GM12878 (cell line): Measurements from ENCODE around the gene DNAJC12. TPM values are rescaled to one million over a fixed set of nuclear protein-coding genes. Genes with fewer than 3 reads are reported as not detected.
A peak's percentile ranks its signal among the peaks of the same experiment; 100 is the strongest.

Source experiments
- BHLHE40 ChIP-seq, 2 experiments: fragments of 450-650 bp in 1 of 2; IDR thresholded peaks; 2 replicates each; pipeline ENCODE4 v1.6.1; 2011 to 2017; ENCODE audit warnings: low read depth in 2 of 2, borderline replicate concordance in 1 of 2, improper control_type of control experiment in 1 of 2, low read length in 1 of 2, mild to moderate bottlenecking in 1 of 2
- BRCA1 ChIP-seq: IDR thresholded peaks from 2 replicates; pipeline ENCODE4 v1.6.1; 2011; ENCODE audit warnings: low read depth, low read length, improper control_type of control experiment
- CBFB ChIP-seq: IDR thresholded peaks from 2 replicates; pipeline ENCODE4 v1.6.1; 2016; ENCODE audit warnings: antibody characterized with exemption, low read depth
- CREM ChIP-seq: IDR thresholded peaks from 2 replicates; pipeline ENCODE4 v1.6.1; 2014; ENCODE audit warnings: antibody characterized with exemption, low read depth
- EGR1 ChIP-seq, 2 experiments: IDR thresholded peaks; 1 replicate in 1 of 2; 2 replicates in 1 of 2; pipeline ENCODE4 v1.6.1; 2011 to 2012; ENCODE audit warnings: low read depth in 2 of 2, low read length in 2 of 2, borderline replicate concordance in 1 of 2, mild to moderate bottlenecking in 1 of 2, moderate library complexity in 1 of 2
- EP300 ChIP-seq, 2 experiments: fragments of 150-350 bp in 1 of 2; IDR thresholded peaks; 2 replicates each; pipeline ENCODE4 v1.6.1; 2011 to 2012; ENCODE audit warnings: low read depth in 2 of 2, low read length in 2 of 2, borderline replicate concordance in 1 of 2, improper control_type of control experiment in 1 of 2, inconsistent platforms in 1 of 2; ENCODE audit not compliant: control insufficient read depth in 1 of 2
- NBN ChIP-seq: fragments of 450-650 bp; IDR thresholded peaks from 2 replicates; pipeline ENCODE4 v1.6.1; 2016
- NFXL1 ChIP-seq: fragments of 450-650 bp; IDR thresholded peaks from 2 replicates; pipeline ENCODE4 v1.6.1; 2017; ENCODE audit warnings: antibody characterized with exemption, mild to moderate bottlenecking, borderline replicate concordance
- NR2C1 ChIP-seq: fragments of 450-650 bp; IDR thresholded peaks from 2 replicates; pipeline ENCODE4 v1.6.1; 2017; ENCODE audit warnings: antibody characterized with exemption, mild to moderate bottlenecking, moderate library complexity
- POLR2AphosphoS5 ChIP-seq: IDR thresholded peaks from 2 replicates; pipeline ENCODE4 v1.6.1; 2011; ENCODE audit warnings: mild to moderate bottlenecking, low read length, inconsistent platforms
- RELB ChIP-seq: fragments of 450-650 bp; IDR thresholded peaks from 2 replicates; pipeline ENCODE4 v1.6.1; 2017; ENCODE audit warnings: low read depth, mild to moderate bottlenecking, moderate library complexity
- SREBF1 ChIP-seq: IDR thresholded peaks from 2 replicates; pipeline ENCODE4 v1.6.1; 2012; ENCODE audit warnings: mild to moderate bottlenecking, low read length
- TAF1 ChIP-seq: IDR thresholded peaks from 2 replicates; pipeline ENCODE4 v1.6.1; 2011; ENCODE audit warnings: mild to moderate bottlenecking, low read depth, low read length, borderline replicate concordance
- TARDBP ChIP-seq: IDR thresholded peaks from 2 replicates; pipeline ENCODE4 v1.6.1; 2016; ENCODE audit warnings: borderline replicate concordance
- TCF3 ChIP-seq: IDR thresholded peaks from 2 replicates; pipeline ENCODE4 v1.6.1; 2012; ENCODE audit warnings: low read depth, mild to moderate bottlenecking, low read length, borderline replicate concordance; ENCODE audit not compliant: insufficient read depth
- ZBTB4 ChIP-seq: fragments of 450-650 bp; formaldehyde crosslinking; IDR thresholded peaks from 2 replicates; pipeline ENCODE4 v1.4.0; 2022; ENCODE audit warnings: mild to moderate bottlenecking, moderate library complexity
- ZNF274 ChIP-seq: IDR thresholded peaks from one replicate; pipeline ENCODE4 v1.8.0; 2011; ENCODE audit not compliant: insufficient read length, insufficient read depth
- polyA plus RNA-seq, 11 experiments: library from polyadenylated mRNA; depleted of rRNA in 4 of 11; unstranded in 6 of 11; stranded (reverse) in 5 of 11; fragments of >200 nt; fragmentation: Nextera tagmentation in 4 of 11; fragmentation: Illumina TruSeq in 1 of 11; extraction: Ambion mirVana in 4 of 11; extraction: Trizol in 1 of 11; gene quantifications; 1 replicate in 1 of 11; 2 replicates in 10 of 11; pipeline versions ENCODE4 v1.2.1 to v1.2.3, GENCODE V29; 2011 to 2016; ENCODE audit warnings: inconsistent platforms in 2 of 11, missing spikeins in 2 of 11, low read depth in 1 of 11
- total RNA-seq, 4 experiments: library from RNA; depleted of rRNA in 3 of 4; stranded (reverse); fragments of >200 nt in 3 of 4; fragmentation: Illumina TruSeq in 1 of 4; extraction: Trizol in 1 of 4; gene quantifications; 2 replicates each; pipeline versions ENCODE4 v1.2.1 to v1.2.3, GENCODE V29; 2013 to 2021
- TF ChIP-seq, protein P1 (sequence below): IDR thresholded peaks from 2 replicates; pipeline ENCODE4 v1.6.1; 2012; ENCODE audit warnings: low read depth, low read length, improper control_type of control experiment
- TF ChIP-seq, protein P2 (sequence below): fragments of 450-650 bp; IDR thresholded peaks from 2 replicates; pipeline ENCODE4 v1.6.1; 2018; ENCODE audit warnings: mild to moderate bottlenecking, low read depth, moderate library complexity; ENCODE audit not compliant: partially characterized antibody

DNAJC12 gene
- total and polyA plus RNA-seq, 10 of the 15 experiments (the other 5 are each of a cell fraction or from before 2014, with no cell fraction given), result 1.1 to 4.5 (median 3.0) TPM

DNA sequence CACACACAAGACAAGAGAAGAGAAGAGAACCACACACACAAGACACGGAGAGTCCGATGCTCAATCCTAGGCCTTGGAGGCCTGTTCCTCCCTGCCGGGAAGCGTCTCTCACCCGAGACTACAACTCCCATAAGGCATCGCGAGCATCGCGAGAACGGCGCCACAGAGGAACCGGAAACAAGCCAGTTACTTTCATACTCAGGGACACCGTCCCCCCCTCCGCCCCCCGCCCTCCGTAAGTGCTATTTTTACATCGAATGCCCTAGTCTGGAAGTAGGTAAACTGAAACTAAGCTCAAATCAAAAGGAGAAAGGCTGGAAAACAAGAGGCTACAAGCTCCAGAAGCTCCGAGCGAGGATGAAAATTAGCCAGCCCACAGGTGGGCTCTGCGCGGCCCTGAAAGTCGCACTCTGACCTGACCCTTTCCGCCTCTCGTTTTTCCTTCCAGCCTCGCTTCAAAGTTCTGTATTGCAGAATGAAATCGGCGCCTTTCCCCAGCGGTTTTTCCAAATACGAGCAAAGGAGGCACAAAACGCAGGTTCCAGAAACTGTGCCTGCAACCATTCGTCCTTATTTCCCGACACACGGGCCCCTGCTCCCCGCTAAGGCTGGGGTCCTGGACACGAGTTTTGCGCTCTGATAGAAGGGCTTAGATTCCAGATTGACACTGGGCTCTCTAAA, 11.5 kb upstream of the DNAJC12 start (continued):
- TF ChIP-seq RELB (peak; percentile 66), NFXL1 (no peak), BHLHE40 (IDR thresholded peaks at IDR 0.05; ENCODE audit: borderline replicate concordance in 1 of 2, low read depth in 2 of 2, low read length in 1 of 2) (no peak), TARDBP (peak; percentile 83), POLR2AphosphoS5 (peak; percentile 59), ZBTB4 (CRISPR knock-in tag) (no peak), TAF1 (peak; percentile 81), EGR1 (IDR thresholded peaks at IDR 0.05; ENCODE audit: borderline replicate concordance in 1 of 2, low read depth in 2 of 2, low read length in 2 of 2) (no peak), NBN (peak; percentile 26; the same call in 1 of the 2 replicates), ZNF274 (no peak), SREBF1 (peak; percentile 50), EP300 (IDR thresholded peaks at IDR 0.05; ENCODE audit: borderline replicate concordance in 1 of 2, control insufficient read depth in 1 of 2, low read depth in 2 of 2, low read length in 2 of 2) (no peak), CREM (peak; percentile 61; the same call in 1 of the 2 replicates), BRCA1 (peak; percentile 93), CBFB (peak; percentile 98), TCF3 (0 out of 2 replicates have a peak, but pooled peaks have one; percentile 9), NR2C1 (peak; percentile 78)
- TF ChIP-seq, protein P1, sequence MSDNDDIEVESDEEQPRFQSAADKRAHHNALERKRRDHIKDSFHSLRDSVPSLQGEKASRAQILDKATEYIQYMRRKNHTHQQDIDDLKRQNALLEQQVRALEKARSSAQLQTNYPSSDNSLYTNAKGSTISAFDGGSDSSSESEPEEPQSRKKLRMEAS, result no peak
- TF ChIP-seq, protein P2, sequence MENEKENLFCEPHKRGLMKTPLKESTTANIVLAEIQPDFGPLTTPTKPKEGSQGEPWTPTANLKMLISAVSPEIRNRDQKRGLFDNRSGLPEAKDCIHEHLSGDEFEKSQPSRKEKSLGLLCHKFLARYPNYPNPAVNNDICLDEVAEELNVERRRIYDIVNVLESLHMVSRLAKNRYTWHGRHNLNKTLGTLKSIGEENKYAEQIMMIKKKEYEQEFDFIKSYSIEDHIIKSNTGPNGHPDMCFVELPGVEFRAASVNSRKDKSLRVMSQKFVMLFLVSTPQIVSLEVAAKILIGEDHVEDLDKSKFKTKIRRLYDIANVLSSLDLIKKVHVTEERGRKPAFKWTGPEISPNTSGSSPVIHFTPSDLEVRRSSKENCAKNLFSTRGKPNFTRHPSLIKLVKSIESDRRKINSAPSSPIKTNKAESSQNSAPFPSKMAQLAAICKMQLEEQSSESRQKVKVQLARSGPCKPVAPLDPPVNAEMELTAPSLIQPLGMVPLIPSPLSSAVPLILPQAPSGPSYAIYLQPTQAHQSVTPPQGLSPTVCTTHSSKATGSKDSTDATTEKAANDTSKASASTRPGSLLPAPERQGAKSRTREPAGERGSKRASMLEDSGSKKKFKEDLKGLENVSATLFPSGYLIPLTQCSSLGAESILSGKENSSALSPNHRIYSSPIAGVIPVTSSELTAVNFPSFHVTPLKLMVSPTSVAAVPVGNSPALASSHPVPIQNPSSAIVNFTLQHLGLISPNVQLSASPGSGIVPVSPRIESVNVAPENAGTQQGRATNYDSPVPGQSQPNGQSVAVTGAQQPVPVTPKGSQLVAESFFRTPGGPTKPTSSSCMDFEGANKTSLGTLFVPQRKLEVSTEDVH, result no peak
